Vagina (tissue), 2 donors: ENCODE measurements around the gene ITGA2B. TPM values are rescaled to one million over a fixed set of nuclear protein-coding genes. Genes with fewer than 3 reads are reported as not detected.

ENCODE experiments used
- DNase-seq, 2 donors: peaks; one replicate each; pipeline ENCODE4 v3.0.0-alpha.2; 2017; ENCODE audit errors: extremely low spot score in 2 of 2
- H3K27ac ChIP-seq: fragments of 200-600 bp; sonication (generic); one replicate; pipeline ENCODE4 v1.5.1; 2019
- H3K27me3 ChIP-seq: fragments of 200-600 bp; sonication (generic); one replicate; pipeline ENCODE4 v1.5.1; 2019
- H3K36me3 ChIP-seq, 2 donors: fragments of 200-600 bp; sonication (generic); one replicate each; pipeline ENCODE4 v1.5.1; 2017 to 2019
- H3K4me1 ChIP-seq: fragments of 200-600 bp; sonication (generic); one replicate; pipeline ENCODE4 v1.5.1; 2019
- H3K4me3 ChIP-seq, 2 donors: fragments of 200-600 bp; sonication (generic); 1 replicate in 1 of 2; 2 replicates in 1 of 2; pipeline ENCODE4 v1.5.1; 2016 to 2019
- H3K9me3 ChIP-seq: fragments of 200-600 bp; sonication (generic); one replicate; pipeline ENCODE4 v1.5.1; 2019
- CTCF ChIP-seq, 3 experiments: fragments of 450-650 bp in 2 of 3; fragments of 200-600 bp in 1 of 3; sonication (generic) in 1 of 3; IDR thresholded peaks; one replicate each; pipeline ENCODE4 v1.5.1; 2017 to 2019; ENCODE audit warnings: antibody characterized with exemption in 3 of 3, mild to moderate bottlenecking in 2 of 3, moderate library complexity in 2 of 3
- POLR2A ChIP-seq, 2 donors: fragments of 450-650 bp; IDR thresholded peaks; one replicate each; pipeline ENCODE4 v1.6.1; 2017; ENCODE audit warnings: antibody characterized with exemption in 2 of 2, mild to moderate bottlenecking in 2 of 2, moderate library complexity in 2 of 2
- POLR2AphosphoS5 ChIP-seq, 2 donors: sonication (generic); formaldehyde crosslinking; IDR thresholded peaks; one replicate each; pipeline ENCODE4 v1.9.0; 2017; ENCODE audit warnings: antibody characterized with exemption in 2 of 2, mild to moderate bottlenecking in 2 of 2, low read depth in 1 of 2; ENCODE audit not compliant: insufficient read depth in 1 of 2
- intact Hi-C: fragments of 100-400 bp; cut with DNase I; formaldehyde crosslinking; loops from one replicate; pipeline ENCODE4 v1.15.1; 2023
- total RNA-seq: library from RNA; depleted of rRNA; stranded (reverse); fragments of >200 nt; gene quantifications from one replicate; pipeline ENCODE4 v1.2.3, GENCODE V29; 2016

ITGA2B gene
- total RNA-seq, 1 donor from 2014 or later, result 2.0 TPM

GRCh38 chr17:44409309-44410028 lies 20.0 kb upstream of the ITGA2B start:
- Histone ChIP-seq H3K4me1 (no peaks in the 10 kb centered on the region), H3K27me3 (no peaks in the 10 kb centered on the region), H3K27ac (no peak overlapping the region), H3K36me3 (peaks cover 0 to 19% of the 10 kb centered on the region in 2 donors), H3K4me3 (no peak overlapping the region), H3K9me3 (no peaks in the 10 kb centered on the region)
- DNase-seq, result no peak
- intact Hi-C loops, result no loop called here
- no peak for TF ChIP-seq CTCF (IDR thresholded peaks at IDR 0.05)
- no peak for TF ChIP-seq POLR2A (IDR thresholded peaks at IDR 0.05)
- TF ChIP-seq POLR2AphosphoS5 (IDR thresholded peaks at IDR 0.05; ENCODE audit: insufficient read depth in 1 of 2, low read depth in 1 of 2), result peak in 1 of 2 donors; percentile 9

- H3K27ac ChIP-seq, result no peak overlapping the region
- no peaks in the 10 kb centered on the region for H3K9me3 ChIP-seq
- no peak for DNase-seq
- H3K36me3 ChIP-seq, result peaks cover 0 to 22% of the 10 kb centered on the region in 2 donors
- TF ChIP-seq POLR2AphosphoS5 (IDR thresholded peaks at IDR 0.05; ENCODE audit: insufficient read depth in 1 of 2, low read depth in 1 of 2) (no peak), POLR2A (IDR thresholded peaks at IDR 0.05) (no peak)
- no peaks in the 10 kb centered on the region for H3K27me3 ChIP-seq
- intact Hi-C loops, result no loop called here
- H3K4me3 ChIP-seq, result no peak overlapping the region
- no peaks in the 10 kb centered on the region for H3K4me1 ChIP-seq
Observed at GRCh38 chr17:44408786-44409185, 19.3 kb upstream of the ITGA2B start.

- Histone ChIP-seq H3K4me3 (no peak overlapping the region), H3K36me3 (peaks cover 0 to 68% of the 10 kb centered on the region in 2 donors), H3K27me3 (no peaks in the 10 kb centered on the region), H3K4me1 (no peaks in the 10 kb centered on the region), H3K27ac (no peak overlapping the region), H3K9me3 (no peaks in the 10 kb centered on the region)
- no peak for TF ChIP-seq CTCF (IDR thresholded peaks at IDR 0.05)
- intact Hi-C loops, result no loop called here
- DNase-seq, result no peak
Observed at GRCh38 chr17:44402564-44403172, 13.2 kb upstream of the ITGA2B start.

- Histone ChIP-seq H3K36me3 (peaks cover 0 to 64% of the 10 kb centered on the region in 2 donors), H3K9me3 (no peaks in the 10 kb centered on the region), H3K27ac (no peak overlapping the region), H3K27me3 (no peaks in the 10 kb centered on the region), H3K4me3 (no peak overlapping the region), H3K4me1 (no peaks in the 10 kb centered on the region)
- intact Hi-C loops, result no loop called here
- DNase-seq, result no peak
- TF ChIP-seq POLR2AphosphoS5 (IDR thresholded peaks at IDR 0.05; ENCODE audit: insufficient read depth in 1 of 2, low read depth in 1 of 2) (no peak), CTCF (IDR thresholded peaks at IDR 0.05) (no peak), POLR2A (IDR thresholded peaks at IDR 0.05) (no peak)
Observed at GRCh38 chr17:44400226-44400847, 10.9 kb upstream of the ITGA2B start.

- H3K9me3 ChIP-seq, result no peaks in the 10 kb centered on the region
- H3K27ac ChIP-seq, result no peak overlapping the region
- intact Hi-C loops, result no loop called here
- no peaks in the 10 kb centered on the region for H3K27me3 ChIP-seq
- H3K4me3 ChIP-seq, result no peak overlapping the region
- H3K36me3 ChIP-seq, result peaks cover 0 to 56% of the 10 kb centered on the region in 2 donors
- H3K4me1 ChIP-seq, result no peaks in the 10 kb centered on the region
- TF ChIP-seq POLR2A (IDR thresholded peaks at IDR 0.05), result no peak
- TF ChIP-seq POLR2AphosphoS5 (IDR thresholded peaks at IDR 0.05; ENCODE audit: insufficient read depth in 1 of 2, low read depth in 1 of 2), result peak in 1 of 2 donors; percentile 22
- no peak for TF ChIP-seq CTCF (IDR thresholded peaks at IDR 0.05)
- DNase-seq, result no peak
Observed at GRCh38 chr17:44398692-44399691, 9.5 kb upstream of the ITGA2B start.
